ENCODE data around the gene PLCB1.

The PLCB1 gene

GRCh38 chr20:8568075-8568474, 436.0 kb downstream of the PLCB1 start:
- Histone ChIP-seq H3K9ac (ENCODE audit: low read depth in 1 of 2, low read length in 2 of 2) (no peak overlapping the region), H3K4me3 (ENCODE audit: low read length in 2 of 2) (no peak overlapping the region), H3K36me3 (ENCODE audit: control insufficient read depth in 2 of 2, insufficient read depth in 2 of 2, low read length in 2 of 2) (no peaks in the 10 kb centered on the region), H3K9me3 (ENCODE audit: control insufficient read depth in 2 of 2, low read length in 2 of 2) (no peaks in the 10 kb centered on the region), H3K27me3 (ENCODE audit: control insufficient read depth in 2 of 2, insufficient read depth in 2 of 2, low read length in 2 of 2) (no peaks in the 10 kb centered on the region), H3K4me1 (ENCODE audit: control insufficient read depth in 2 of 2, insufficient read depth in 2 of 2, low read length in 2 of 2) (no peaks in the 10 kb centered on the region), H3K27ac (ENCODE audit: low read depth in 2 of 2, low read length in 2 of 2) (no peak overlapping the region)

GRCh38 chr20:8569766-8570165, 437.7 kb downstream of the PLCB1 start:
- H3K36me3 ChIP-seq (ENCODE audit: control insufficient read depth in 2 of 2, insufficient read depth in 2 of 2, low read length in 2 of 2): no peaks in the 10 kb centered on the region
- no peak overlapping the region for H3K4me3 ChIP-seq (ENCODE audit: low read length in 2 of 2)
- H3K9me3 ChIP-seq (ENCODE audit: control insufficient read depth in 2 of 2, low read length in 2 of 2): no peaks in the 10 kb centered on the region
- H3K4me1 ChIP-seq (ENCODE audit: control insufficient read depth in 2 of 2, insufficient read depth in 2 of 2, low read length in 2 of 2): no peaks in the 10 kb centered on the region
- no peak overlapping the region for H3K27ac ChIP-seq (ENCODE audit: low read depth in 2 of 2, low read length in 2 of 2)
- H3K27me3 ChIP-seq (ENCODE audit: control insufficient read depth in 2 of 2, insufficient read depth in 2 of 2, low read length in 2 of 2): no peaks in the 10 kb centered on the region
- H3K9ac ChIP-seq (ENCODE audit: low read depth in 1 of 2, low read length in 2 of 2): no peak overlapping the region

- Histone ChIP-seq H3K4me1 (ENCODE audit: control insufficient read depth in 2 of 2, insufficient read depth in 2 of 2, low read length in 2 of 2) (no peaks in the 10 kb centered on the region), H3K36me3 (ENCODE audit: control insufficient read depth in 2 of 2, insufficient read depth in 2 of 2, low read length in 2 of 2) (no peaks in the 10 kb centered on the region), H3K9me3 (ENCODE audit: control insufficient read depth in 2 of 2, low read length in 2 of 2) (no peaks in the 10 kb centered on the region), H3K4me3 (ENCODE audit: low read length in 2 of 2) (no peak overlapping the region), H3K9ac (ENCODE audit: low read depth in 1 of 2, low read length in 2 of 2) (no peak overlapping the region), H3K27ac (ENCODE audit: low read depth in 2 of 2, low read length in 2 of 2) (no peak overlapping the region), H3K27me3 (ENCODE audit: control insufficient read depth in 2 of 2, insufficient read depth in 2 of 2, low read length in 2 of 2) (no peaks in the 10 kb centered on the region)
These were observed 439.5 kb downstream of the PLCB1 start for GRCh38 chr20:8571611-8572010.

GRCh38 chr20:8573686-8574085, 441.6 kb downstream of the PLCB1 start:
- H3K4me1 ChIP-seq (ENCODE audit: control insufficient read depth in 2 of 2, insufficient read depth in 2 of 2, low read length in 2 of 2): no peaks in the 10 kb centered on the region
- no peaks in the 10 kb centered on the region for H3K27me3 ChIP-seq (ENCODE audit: control insufficient read depth in 2 of 2, insufficient read depth in 2 of 2, low read length in 2 of 2)
- H3K9ac ChIP-seq (ENCODE audit: low read depth in 1 of 2, low read length in 2 of 2): no peak overlapping the region

GRCh38 chr20:8575114-8575513, 443.0 kb downstream of the PLCB1 start:
- Histone ChIP-seq H3K9me3 (ENCODE audit: control insufficient read depth in 2 of 2, low read length in 2 of 2) (no peaks in the 10 kb centered on the region), H3K27ac (ENCODE audit: low read depth in 2 of 2, low read length in 2 of 2) (no peak overlapping the region)

More at GRCh38 chr20:8573686-8574085, 441.6 kb downstream of the PLCB1 start:
- Histone ChIP-seq H3K4me3 (ENCODE audit: low read length in 2 of 2) (no peak overlapping the region), H3K27ac (ENCODE audit: low read depth in 2 of 2, low read length in 2 of 2) (no peak overlapping the region), H3K36me3 (ENCODE audit: control insufficient read depth in 2 of 2, insufficient read depth in 2 of 2, low read length in 2 of 2) (no peaks in the 10 kb centered on the region), H3K9me3 (ENCODE audit: control insufficient read depth in 2 of 2, low read length in 2 of 2) (no peaks in the 10 kb centered on the region)

GRCh38 chr20:8578161-8578865, 446.2 kb downstream of the PLCB1 start:
- H3K36me3 ChIP-seq (ENCODE audit: control insufficient read depth in 2 of 2, insufficient read depth in 2 of 2, low read length in 2 of 2): no peaks in the 10 kb centered on the region
- H3K9ac ChIP-seq (ENCODE audit: low read depth in 1 of 2, low read length in 2 of 2): no peak overlapping the region
- H3K4me1 ChIP-seq (ENCODE audit: control insufficient read depth in 2 of 2, insufficient read depth in 2 of 2, low read length in 2 of 2): no peaks in the 10 kb centered on the region
- H3K4me3 ChIP-seq (ENCODE audit: low read length in 2 of 2): no peak overlapping the region
- no peaks in the 10 kb centered on the region for H3K9me3 ChIP-seq (ENCODE audit: control insufficient read depth in 2 of 2, low read length in 2 of 2)
- no peaks in the 10 kb centered on the region for H3K27me3 ChIP-seq (ENCODE audit: control insufficient read depth in 2 of 2, insufficient read depth in 2 of 2, low read length in 2 of 2)
- no peak overlapping the region for H3K27ac ChIP-seq (ENCODE audit: low read depth in 2 of 2, low read length in 2 of 2)

More at GRCh38 chr20:8575114-8575513, 443.0 kb downstream of the PLCB1 start:
- Histone ChIP-seq H3K9ac (ENCODE audit: low read depth in 1 of 2, low read length in 2 of 2) (no peak overlapping the region), H3K36me3 (ENCODE audit: control insufficient read depth in 2 of 2, insufficient read depth in 2 of 2, low read length in 2 of 2) (no peaks in the 10 kb centered on the region), H3K4me3 (ENCODE audit: low read length in 2 of 2) (no peak overlapping the region), H3K27me3 (ENCODE audit: control insufficient read depth in 2 of 2, insufficient read depth in 2 of 2, low read length in 2 of 2) (no peaks in the 10 kb centered on the region), H3K4me1 (ENCODE audit: control insufficient read depth in 2 of 2, insufficient read depth in 2 of 2, low read length in 2 of 2) (no peaks in the 10 kb centered on the region)

GRCh38 chr20:8579035-8579434, 447.0 kb downstream of the PLCB1 start:
- Histone ChIP-seq H3K9me3 (ENCODE audit: control insufficient read depth in 2 of 2, low read length in 2 of 2) (no peaks in the 10 kb centered on the region), H3K4me1 (ENCODE audit: control insufficient read depth in 2 of 2, insufficient read depth in 2 of 2, low read length in 2 of 2) (no peaks in the 10 kb centered on the region), H3K27me3 (ENCODE audit: control insufficient read depth in 2 of 2, insufficient read depth in 2 of 2, low read length in 2 of 2) (no peaks in the 10 kb centered on the region), H3K36me3 (ENCODE audit: control insufficient read depth in 2 of 2, insufficient read depth in 2 of 2, low read length in 2 of 2) (no peaks in the 10 kb centered on the region), H3K27ac (ENCODE audit: low read depth in 2 of 2, low read length in 2 of 2) (no peak overlapping the region), H3K4me3 (ENCODE audit: low read length in 2 of 2) (no peak overlapping the region), H3K9ac (ENCODE audit: low read depth in 1 of 2, low read length in 2 of 2) (no peak overlapping the region)

- H3K9me3 ChIP-seq (ENCODE audit: control insufficient read depth in 2 of 2, low read length in 2 of 2): no peaks in the 10 kb centered on the region
- H3K9ac ChIP-seq (ENCODE audit: low read depth in 1 of 2, low read length in 2 of 2): no peak overlapping the region
- H3K4me1 ChIP-seq (ENCODE audit: control insufficient read depth in 2 of 2, insufficient read depth in 2 of 2, low read length in 2 of 2): no peaks in the 10 kb centered on the region
- no peak overlapping the region for H3K4me3 ChIP-seq (ENCODE audit: low read length in 2 of 2)
- no peak overlapping the region for H3K27ac ChIP-seq (ENCODE audit: low read depth in 2 of 2, low read length in 2 of 2)
- no peaks in the 10 kb centered on the region for H3K27me3 ChIP-seq (ENCODE audit: control insufficient read depth in 2 of 2, insufficient read depth in 2 of 2, low read length in 2 of 2)
- H3K36me3 ChIP-seq (ENCODE audit: control insufficient read depth in 2 of 2, insufficient read depth in 2 of 2, low read length in 2 of 2): no peaks in the 10 kb centered on the region
These were observed 449.5 kb downstream of the PLCB1 start for GRCh38 chr20:8581446-8582183.

GRCh38 chr20:8583012-8583565, 451.0 kb downstream of the PLCB1 start:
- no peak overlapping the region for H3K27ac ChIP-seq (ENCODE audit: low read depth in 2 of 2, low read length in 2 of 2)
- no peaks in the 10 kb centered on the region for H3K36me3 ChIP-seq (ENCODE audit: control insufficient read depth in 2 of 2, insufficient read depth in 2 of 2, low read length in 2 of 2)
- no peaks in the 10 kb centered on the region for H3K4me1 ChIP-seq (ENCODE audit: control insufficient read depth in 2 of 2, insufficient read depth in 2 of 2, low read length in 2 of 2)
- no peaks in the 10 kb centered on the region for H3K27me3 ChIP-seq (ENCODE audit: control insufficient read depth in 2 of 2, insufficient read depth in 2 of 2, low read length in 2 of 2)
- no peak overlapping the region for H3K9ac ChIP-seq (ENCODE audit: low read depth in 1 of 2, low read length in 2 of 2)
- H3K4me3 ChIP-seq (ENCODE audit: low read length in 2 of 2): no peak overlapping the region
- no peaks in the 10 kb centered on the region for H3K9me3 ChIP-seq (ENCODE audit: control insufficient read depth in 2 of 2, low read length in 2 of 2)

- Histone ChIP-seq H3K36me3 (ENCODE audit: control insufficient read depth in 2 of 2, insufficient read depth in 2 of 2, low read length in 2 of 2) (no peaks in the 10 kb centered on the region), H3K4me3 (ENCODE audit: low read length in 2 of 2) (no peak overlapping the region), H3K27ac (ENCODE audit: low read depth in 2 of 2, low read length in 2 of 2) (no peak overlapping the region), H3K9me3 (ENCODE audit: control insufficient read depth in 2 of 2, low read length in 2 of 2) (no peaks in the 10 kb centered on the region), H3K27me3 (ENCODE audit: control insufficient read depth in 2 of 2, insufficient read depth in 2 of 2, low read length in 2 of 2) (no peaks in the 10 kb centered on the region), H3K9ac (ENCODE audit: low read depth in 1 of 2, low read length in 2 of 2) (no peak overlapping the region), H3K4me1 (ENCODE audit: control insufficient read depth in 2 of 2, insufficient read depth in 2 of 2, low read length in 2 of 2) (no peaks in the 10 kb centered on the region)
These were observed 451.5 kb downstream of the PLCB1 start for GRCh38 chr20:8583566-8584043.
